NCI-H69 (cell line): ENCODE measurements around the gene XPNPEP1.
"Not testable (repeated sequence)": the region's sequence is repeated elsewhere in the genome, so short reads cannot be mapped to it uniquely, and the experiment has no call there.

Source experiments
- DNase-seq: peaks from one replicate; lab custom pipeline; 2025; lab: John Stamatoyannopoulos, UW

XPNPEP1 gene

GRCh38 chr10:109924087-109924486, 776 bp upstream of the XPNPEP1 start:
- no peak for DNase-seq

GRCh38 chr10:109922358-109922975, 844 bp downstream of the XPNPEP1 start:
- DNase-seq, result no peak

- DNase-seq, result no peak
Measured at GRCh38 chr10:109920016-109920415, 3.3 kb downstream of the XPNPEP1 start.

- DNase-seq, result no peak
Measured at GRCh38 chr10:109919220-109919619, 4.1 kb downstream of the XPNPEP1 start.

- not testable (repeated sequence) for DNase-seq
Measured at GRCh38 chr10:109918707-109919106, 4.6 kb downstream of the XPNPEP1 start.

- DNase-seq, result no peak
Measured at GRCh38 chr10:109915566-109915965, 7.7 kb downstream of the XPNPEP1 start.

GRCh38 chr10:109914966-109915365, 8.3 kb downstream of the XPNPEP1 start:
- DNase-seq, result peak; percentile 11

GRCh38 chr10:109913306-109913892, 9.9 kb downstream of the XPNPEP1 start:
- DNase-seq, result peak; percentile 40

GRCh38 chr10:109912335-109913281, 10.7 kb downstream of the XPNPEP1 start:
- DNase-seq, result peak; percentile 72

GRCh38 chr10:109911903-109912302, 11.4 kb downstream of the XPNPEP1 start:
- DNase-seq, result no peak

- no peak for DNase-seq
Measured at GRCh38 chr10:109906316-109906715, 17.0 kb downstream of the XPNPEP1 start.

- no peak for DNase-seq
Measured at GRCh38 chr10:109904397-109904796, 18.9 kb downstream of the XPNPEP1 start.

GRCh38 chr10:109902992-109903947, 20.0 kb downstream of the XPNPEP1 start:
- DNase-seq, result peak; percentile 57

GRCh38 chr10:109899356-109900331, 23.7 kb downstream of the XPNPEP1 start:
- no peak for DNase-seq

- DNase-seq, result no peak
Measured at GRCh38 chr10:109898666-109899355, 24.5 kb downstream of the XPNPEP1 start.

GRCh38 chr10:109898007-109898406, 25.3 kb downstream of the XPNPEP1 start:
- no peak for DNase-seq

GRCh38 chr10:109895848-109896247, 27.5 kb downstream of the XPNPEP1 start:
- no peak for DNase-seq

GRCh38 chr10:109895095-109895818, 28.1 kb downstream of the XPNPEP1 start:
- no peak for DNase-seq

GRCh38 chr10:109894516-109894915, 28.8 kb downstream of the XPNPEP1 start:
- no peak for DNase-seq
